Stimulated activated CD4-positive, alpha-beta T cell treated with anti-CD3 and anti-CD28 coated beads, Interleukin-4, amount 100 ng/mL, for 1 hour (primary cell): ENCODE results near the gene ADGRB2.

Source experiments
- DNase-seq: peaks from one replicate; pipeline ENCODE4 v3.0.0-alpha.2; 2020

ADGRB2 gene

DNA sequence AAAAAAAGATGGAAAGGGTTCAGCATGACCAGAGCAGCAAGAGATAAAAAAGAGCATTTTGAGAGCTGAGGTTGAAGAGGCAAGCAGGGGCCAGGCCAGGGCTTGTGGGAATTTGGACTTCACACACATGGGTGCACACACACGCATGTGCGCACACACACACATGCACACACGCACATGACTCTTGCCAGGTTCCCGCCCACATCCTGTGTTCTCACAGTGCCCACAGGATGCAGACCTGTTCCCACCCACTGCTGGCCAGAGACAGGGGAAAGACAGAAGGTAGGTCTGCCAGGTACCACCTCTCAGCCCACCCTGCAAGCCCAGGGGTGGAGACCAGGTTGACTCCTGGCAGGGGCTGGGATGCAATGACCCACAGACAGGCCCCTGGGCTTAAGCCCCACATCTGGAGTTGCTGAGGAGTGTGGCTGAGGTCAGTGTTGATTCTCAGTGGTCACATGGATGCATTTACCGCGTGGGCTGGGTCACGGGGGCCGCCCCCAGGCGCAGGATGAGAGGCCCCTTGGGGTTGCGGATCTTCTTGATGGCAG is 64.7 kb downstream of the ADGRB2 start:
- no peak for DNase-seq

DNA sequence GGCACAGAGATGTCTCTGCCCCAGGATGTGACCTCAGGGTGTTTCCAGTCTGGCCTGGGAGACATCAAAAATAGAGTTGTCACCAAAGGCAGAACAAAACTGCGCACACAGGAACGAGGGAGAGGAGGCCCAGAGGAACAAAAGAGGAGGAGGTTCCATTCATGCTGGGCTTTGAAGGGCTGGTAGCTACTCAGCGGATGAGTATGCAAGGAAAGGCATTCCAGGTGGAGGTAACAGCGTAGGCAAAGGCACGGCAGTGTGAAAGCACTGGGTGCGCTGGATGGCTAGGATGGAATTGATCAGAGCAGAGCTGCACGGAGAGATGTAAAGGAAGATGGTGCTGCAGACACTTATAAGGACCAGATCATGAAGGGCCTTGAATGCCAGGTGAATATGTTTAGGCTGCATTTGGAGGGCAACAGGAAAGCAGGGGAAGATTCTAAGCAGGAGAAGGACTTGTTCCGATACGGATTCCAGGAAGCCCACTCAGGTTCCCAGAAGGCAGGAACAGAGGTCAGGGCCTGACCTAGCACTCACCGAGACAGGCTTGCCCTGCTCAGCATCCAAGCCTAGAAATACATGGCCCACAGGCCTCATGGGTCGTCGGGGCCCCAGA is 66.7 kb downstream of the ADGRB2 start:
- DNase-seq: no peak

DNA sequence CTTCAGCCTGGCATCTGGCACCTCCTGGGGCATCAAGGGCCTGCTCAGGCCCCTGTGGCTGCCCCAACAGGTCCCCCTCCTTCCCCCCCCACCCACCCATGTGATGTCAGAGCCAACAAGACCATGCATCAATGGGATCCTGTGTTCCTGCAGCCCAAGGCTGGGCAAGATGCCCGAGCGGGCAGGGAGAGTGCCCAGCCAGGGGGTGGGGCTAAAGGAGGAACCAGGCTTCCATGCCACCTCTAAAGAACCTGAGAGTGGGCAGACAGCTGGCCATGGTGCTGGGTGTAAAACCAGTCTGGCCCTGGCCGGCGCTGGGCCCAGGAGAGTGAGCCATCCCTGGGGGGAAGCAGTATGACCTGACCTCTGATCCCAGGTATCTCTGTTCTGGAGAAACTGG is 67.9 kb downstream of the ADGRB2 start:
- no peak for DNase-seq

DNA sequence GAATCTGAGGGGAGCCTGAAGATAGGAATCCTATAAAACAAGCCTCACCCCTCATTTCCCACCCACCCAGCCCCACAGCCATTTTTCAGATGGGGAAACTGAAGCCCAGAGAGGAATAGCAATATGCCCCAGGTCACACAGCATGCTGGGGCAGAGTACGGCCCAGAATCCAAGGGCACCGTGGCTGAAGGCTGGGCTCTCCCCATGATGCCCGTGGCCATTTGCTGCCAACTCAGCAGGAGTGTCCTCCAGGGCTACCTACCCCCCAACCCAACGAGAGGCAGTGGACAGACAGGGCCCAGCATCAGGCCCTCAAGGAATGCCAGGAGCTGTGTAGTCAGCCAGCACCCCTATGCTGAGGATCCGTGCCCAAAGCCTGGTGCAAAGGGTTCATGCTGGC is 68.8 kb downstream of the ADGRB2 start:
- DNase-seq: no peak

DNA sequence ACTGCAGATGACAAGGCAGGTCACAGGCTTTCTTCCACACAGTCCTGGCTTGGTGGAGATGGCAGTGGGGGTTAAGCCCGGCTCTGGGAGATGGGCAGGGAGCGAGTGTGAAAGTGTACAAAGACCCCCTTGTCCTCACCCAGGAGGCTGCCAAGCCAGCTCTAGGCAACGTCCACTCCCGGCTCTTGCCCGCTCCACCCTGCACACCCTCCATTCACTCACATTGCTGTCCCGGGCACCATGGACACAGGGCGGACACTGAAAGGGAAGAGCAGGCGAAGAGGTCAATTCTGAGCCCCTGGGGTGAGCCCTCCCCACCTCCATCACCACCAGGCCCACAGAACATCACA is 69.2 kb downstream of the ADGRB2 start:
- DNase-seq: no peak

DNA sequence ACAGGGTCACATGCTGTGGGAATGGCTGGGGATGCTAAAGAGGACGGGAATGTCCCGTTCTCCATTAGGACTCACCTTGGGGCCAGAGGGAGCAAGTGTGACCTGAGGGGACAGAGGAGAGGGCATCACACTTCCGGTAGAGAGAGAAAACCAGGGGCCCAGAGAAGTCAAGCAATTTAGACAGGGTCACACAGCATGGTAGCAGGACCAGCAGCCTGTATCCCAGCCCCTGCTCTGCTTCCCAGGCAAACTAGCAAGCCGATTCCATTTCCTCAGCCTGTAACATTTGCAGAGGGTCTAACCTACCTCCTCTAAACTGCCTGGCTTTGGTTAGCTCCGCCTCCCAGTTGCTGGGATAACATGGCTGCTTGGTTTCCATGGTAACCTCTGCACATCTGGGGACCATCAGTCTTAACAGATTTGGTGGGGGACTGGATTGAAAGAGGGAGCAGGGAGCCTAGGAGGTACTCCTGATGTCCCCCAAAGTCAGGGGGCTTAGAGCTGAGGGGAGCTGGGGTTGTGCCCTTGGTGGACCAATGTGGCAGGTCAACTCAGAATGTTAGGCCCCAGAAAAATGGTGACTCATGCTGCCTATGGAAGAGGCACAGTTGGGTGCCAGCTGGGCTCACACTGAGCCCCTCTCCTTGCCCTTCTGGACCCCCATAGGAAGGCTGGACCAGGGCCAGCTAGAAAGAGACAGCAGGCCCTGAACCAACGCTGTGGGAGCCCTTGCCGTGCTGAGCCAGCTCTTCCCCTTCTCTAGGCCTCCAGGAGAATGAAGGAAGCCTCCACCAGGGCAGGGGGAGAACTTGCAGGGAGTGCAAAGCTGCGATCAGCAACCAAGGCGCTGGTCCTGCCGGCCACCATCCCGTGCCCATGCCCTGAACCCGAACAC is 69.8 kb downstream of the ADGRB2 start:
- DNase-seq: no peak

DNA sequence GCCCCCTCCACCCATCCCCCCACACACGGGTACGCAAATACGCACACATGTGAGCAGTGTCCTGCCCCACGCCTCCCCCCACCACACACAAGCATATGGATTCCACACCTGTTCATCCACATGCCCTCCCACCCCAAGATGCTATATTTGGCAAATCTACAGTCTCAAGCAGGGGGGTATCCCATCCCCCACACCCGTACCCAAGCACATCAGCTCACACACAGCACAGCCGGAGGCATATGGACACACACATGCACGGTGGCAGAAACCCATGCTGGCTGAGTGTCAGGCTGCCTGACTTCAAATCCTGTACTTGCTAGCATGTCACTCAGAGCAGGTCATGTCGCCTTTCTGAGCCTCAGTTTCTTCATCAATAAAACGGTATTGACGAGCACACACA is 70.9 kb downstream of the ADGRB2 start:
- no peak for DNase-seq

DNA sequence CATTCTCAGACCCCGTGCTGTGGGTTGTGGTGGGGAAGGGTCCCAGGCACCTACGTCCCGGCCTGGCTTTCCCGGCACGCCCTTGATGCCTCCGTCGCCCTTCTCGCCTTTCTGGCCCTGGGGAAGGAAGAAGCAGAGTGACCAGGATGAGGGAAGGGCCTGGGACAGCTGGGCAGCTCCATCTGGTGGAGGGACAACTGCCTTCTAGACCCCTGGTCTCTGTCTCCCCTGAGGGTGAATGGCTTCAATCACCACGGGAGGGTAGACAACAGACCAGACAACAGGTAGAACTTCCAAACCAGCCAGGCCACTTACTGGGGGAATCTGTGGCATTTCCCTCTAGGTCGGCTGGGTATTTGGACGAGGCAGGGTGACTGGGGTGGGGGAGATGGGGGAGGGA is 72.2 kb downstream of the ADGRB2 start:
- no peak for DNase-seq

DNA sequence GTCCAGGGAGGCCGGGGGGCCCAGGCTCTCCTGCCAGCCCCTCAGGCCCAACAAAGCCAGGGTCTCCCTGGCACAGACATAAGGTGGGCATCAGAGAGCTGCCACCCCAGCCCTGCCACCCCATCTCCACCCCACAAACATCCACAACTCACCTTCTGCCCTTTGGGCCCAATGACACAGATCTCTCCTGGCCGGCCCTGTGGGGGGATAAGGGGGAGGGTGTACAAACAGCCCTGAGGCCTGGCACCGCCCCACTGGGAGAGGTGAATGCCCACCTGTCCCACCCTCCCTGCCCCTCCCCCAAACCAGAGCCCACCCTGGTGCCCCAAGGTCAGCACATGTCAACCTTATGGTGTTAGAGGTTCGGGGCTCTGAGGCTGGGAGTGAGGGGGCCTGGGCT is 72.7 kb downstream of the ADGRB2 start:
- no peak for DNase-seq

DNA sequence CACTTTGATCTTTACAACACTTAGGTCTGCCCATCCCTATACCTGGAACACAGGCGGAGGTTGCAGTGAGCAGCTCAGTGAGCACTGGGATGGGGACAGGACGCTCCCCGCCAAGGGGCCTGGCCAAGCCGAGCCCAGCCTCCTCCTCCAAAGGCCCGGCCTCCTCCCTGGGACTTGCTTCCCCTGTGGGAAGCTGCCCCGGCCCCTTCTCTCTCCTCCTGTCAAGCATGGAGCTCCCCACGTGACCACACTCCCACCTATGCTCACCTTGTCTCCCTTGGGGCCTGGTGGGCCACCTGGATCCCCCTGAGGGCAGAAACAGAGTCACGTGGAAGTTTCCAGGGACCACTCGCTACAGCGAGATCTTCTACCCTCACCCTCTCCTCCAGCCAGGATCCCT is 73.2 kb downstream of the ADGRB2 start:
- DNase-seq: no peak

DNA sequence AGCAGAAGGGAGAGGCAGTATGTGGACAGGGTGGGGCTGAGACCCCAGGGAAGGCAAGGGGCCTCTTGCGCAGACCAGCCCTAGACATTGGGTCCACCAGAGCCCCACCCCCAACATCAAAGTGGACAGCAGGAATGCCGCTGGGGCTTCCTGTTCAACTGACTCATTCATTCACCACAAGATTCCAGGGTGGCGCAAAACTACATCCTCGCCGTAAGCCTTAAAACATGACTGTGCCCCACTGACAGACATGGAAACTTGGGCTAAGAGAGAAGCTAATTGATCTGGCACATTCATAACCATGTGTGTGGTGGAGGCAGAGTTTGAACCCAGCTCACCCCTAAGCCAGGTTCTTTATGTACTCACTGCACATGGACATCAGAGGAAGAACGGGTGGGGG is 74.3 kb downstream of the ADGRB2 start:
- no peak for DNase-seq

DNA sequence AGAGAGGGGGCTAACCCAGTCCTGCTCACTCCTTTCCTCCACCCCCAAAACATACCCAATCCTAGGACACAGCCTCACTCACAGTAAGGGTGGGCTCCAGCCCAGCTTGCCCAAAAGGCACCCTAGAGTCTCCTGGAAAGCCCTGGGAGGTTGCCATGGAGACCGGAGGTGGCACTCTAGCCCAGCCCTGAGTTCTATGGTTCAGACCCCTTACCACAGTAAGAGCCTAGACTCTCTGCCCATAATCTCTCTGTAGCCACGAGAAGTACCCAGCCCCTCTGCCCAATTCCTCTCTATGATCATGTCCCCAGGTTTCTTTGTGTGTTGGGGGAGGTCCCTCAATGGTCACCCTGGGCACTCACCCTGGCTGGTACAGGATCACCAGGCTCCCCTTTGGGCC is 74.8 kb downstream of the ADGRB2 start:
- DNase-seq: no peak

DNA sequence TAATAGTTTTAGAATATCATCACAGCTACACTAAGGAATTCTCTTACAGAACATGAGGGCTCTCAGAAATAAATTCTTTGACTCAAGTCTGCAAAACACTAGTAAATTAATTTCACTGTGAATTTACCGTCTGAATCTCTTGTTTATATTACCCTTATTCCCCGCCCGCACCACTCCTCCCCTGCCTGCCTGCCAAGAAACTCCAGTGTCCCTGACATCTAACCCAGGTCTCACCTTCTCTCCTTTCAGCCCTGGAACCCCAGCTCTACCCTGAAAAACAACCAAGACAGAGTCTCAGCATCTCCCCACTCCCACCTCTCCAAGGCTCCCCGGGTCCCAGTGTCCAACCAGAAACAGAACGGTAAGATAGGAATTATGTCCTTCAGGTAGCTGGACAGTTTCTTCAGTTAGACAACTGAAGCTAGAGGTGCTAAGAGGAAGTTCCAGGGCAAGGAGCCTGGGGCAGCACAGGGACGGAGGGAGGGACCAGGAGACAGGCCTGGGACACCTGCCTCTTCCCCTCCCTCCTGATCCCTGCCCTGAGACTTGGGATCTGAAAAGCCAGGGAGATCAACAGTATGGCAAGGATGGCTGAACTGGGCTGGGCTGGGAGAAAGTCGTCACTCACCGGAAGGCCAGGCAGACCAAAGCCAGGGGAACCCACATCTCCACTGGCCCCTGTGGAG is 75.8 kb downstream of the ADGRB2 start:
- no peak for DNase-seq

DNA sequence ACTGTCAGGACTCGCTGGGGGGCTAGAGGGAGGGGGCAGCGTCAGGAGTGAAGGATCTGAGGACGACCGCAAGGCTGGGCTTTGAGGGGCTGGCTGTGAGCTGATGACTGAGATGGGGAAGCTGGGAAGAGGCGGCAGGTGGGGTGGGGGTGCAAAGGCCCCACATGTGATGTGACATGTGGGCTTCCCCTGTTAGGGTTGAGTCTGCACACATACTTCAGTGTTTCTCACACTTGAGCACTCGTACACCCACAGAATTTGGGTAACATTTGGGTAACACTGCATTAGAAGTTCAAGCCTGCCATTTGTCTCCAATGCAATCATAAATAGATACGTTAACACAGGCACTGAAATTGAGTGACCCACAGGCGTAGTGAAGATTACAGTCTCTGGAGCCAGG is 76.5 kb downstream of the ADGRB2 start:
- no peak for DNase-seq

DNA sequence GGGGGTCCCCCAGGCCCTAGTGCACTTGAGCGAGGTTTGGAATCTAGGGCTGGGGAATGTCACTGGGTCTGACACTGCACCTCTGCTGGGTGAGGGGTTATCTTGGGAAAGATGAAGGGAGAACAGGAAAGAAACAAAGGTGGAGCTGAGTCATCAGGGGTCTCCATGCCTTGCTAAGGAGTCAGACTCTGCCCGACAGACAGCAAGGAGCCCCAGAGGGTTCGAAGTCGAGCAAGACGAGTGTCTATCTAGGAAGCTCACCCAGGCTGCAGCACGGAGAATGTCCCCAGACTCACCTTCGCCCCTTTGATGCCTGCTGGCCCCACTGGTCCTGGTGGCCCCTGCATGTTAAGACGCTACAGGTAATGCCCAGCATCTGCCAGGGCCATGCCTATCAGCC is 78.3 kb downstream of the ADGRB2 start:
- DNase-seq: no peak

DNA sequence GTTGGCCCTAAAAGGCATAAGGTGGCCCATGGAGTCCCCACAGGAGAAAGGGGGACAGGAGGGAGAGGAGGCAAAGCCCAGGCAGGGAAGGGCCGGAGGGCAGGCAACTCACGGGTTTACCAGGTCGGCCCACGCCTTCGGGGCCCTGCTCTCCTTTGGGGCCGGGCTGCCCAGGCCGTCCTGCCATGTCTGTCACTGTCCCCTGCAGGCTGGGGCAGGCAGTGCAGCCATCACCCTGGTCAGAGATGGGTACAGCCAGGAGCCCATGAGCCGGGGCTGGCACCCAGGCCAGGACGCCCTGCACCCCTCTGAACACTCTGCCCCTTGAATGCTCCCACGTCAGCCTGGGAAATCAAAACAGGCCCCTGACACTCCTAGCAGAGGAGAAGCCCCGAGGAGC is 80.1 kb downstream of the ADGRB2 start:
- DNase-seq: no peak

DNA sequence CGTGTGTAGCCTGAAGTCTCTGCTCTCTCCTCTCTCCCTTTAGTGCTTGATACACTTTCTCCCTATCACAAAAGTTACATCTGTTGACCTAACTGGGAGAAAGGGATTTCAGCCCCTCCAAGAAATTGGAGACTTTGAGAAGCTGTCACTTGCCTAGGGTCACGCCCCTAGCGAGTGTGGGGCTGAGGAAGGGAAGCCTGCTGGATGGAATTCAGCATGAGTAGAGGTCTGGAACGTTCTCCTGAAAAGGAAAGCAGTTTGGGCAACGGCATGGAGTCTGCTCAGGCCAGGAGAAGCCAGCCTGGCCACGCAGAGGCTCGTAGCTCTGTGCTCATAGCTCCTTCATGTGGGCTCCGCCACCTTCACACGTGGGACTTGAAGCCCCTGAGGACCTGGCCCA is 82.7 kb downstream of the ADGRB2 start:
- DNase-seq: no peak

DNA sequence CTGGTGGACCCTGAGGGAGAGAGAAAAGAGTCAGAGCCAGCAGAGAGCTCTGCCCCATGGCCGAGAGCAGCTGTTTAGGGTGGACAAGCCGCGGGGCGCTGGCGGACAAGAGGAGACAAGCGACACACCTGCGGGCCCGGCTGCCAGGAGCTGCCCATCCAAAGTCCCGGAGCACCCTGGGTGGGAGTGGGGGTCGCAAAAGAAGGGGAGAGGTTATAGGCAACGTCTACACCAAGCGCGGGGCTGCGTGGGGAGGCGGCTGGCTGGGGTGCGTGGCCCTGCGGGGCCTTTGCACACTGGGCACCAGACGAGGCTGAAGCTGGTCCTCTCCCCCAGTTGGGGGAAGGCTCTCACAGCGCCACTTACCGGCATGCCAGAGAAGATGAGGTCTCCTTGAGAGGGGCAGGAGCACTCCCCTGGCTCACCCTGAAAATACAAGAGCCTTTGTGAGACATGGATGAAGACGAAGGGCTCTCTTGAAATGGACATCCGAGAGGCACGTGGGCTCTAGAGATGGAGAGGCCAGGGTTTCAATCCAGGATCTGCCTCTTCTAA is 84.4 kb downstream of the ADGRB2 start:
- no peak for DNase-seq

DNA sequence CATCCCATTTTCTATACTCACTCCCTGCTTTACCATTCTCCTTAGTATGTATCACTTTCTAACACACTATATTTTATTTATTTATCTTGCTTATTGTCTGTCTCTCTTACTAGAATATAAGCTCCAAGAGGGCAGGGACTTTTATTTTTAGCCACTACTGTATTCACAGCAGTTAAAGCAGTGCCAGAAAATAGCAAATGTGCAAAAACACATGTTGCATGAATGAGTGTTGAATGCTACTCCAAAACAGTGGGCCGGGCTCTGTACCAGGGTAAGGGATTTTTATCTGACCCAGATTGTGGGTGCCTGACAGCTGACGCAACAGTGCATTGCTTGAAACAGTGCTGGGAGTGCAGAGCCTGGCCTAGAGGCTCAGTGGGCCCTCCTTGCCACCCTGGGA is 85.0 kb downstream of the ADGRB2 start:
- DNase-seq: no peak

DNA sequence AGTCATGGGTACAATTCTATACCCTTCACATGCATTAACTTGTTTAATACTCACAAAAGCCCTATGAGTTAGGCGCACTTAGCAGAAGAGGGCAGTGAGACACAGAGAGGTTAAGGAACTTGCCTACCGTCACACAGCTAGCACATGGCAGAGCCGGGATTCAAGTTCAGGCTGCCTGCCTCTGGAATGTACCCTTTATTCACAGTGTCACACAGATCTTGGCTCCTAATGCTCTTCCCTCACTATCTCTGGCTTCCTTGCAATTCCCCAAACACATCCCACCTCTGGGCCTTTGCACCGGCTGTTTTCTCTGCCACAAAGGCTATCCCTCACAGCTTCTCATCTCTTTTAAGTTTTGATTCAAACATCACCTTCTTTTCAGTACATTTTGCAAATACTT is 85.5 kb downstream of the ADGRB2 start:
- no peak for DNase-seq

DNA sequence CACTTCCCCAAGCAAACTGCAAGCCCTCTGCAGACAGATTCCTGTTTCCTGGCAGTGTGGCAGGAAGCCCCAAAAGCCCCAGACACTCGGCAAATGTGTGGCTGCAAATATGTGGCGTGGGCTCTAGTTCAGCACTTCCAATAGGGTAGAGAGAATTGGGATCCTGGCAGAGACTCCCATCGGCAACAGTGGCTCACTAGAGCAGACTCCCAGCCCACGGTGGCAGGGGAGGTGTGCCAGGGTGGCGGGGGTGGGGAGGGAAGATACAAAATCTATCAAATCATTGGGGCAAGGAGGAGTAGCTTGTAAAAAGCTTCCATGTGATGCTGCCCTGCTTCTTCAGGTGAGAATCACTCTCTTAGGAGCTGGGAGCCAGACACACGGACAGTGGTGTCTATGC is 86.2 kb downstream of the ADGRB2 start:
- no peak for DNase-seq

DNA sequence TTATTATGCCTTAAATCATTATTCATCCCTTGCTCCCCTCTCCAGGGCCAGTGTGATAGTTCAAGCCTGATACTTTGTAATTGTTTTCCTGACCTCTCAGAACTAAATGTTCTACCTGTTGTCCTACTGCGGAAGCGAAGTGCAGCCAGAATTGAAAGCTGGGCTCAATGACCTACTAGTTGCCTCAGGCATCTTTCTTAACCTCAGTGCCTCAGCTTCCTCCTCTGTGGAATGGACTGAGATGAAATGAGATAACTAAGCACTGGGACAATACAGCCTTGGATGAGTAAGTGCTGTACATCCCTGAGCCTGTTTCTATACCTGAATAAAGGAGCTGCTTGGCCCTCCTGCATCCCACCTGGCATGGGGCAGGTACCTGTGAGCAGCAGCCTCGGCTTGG is 86.7 kb downstream of the ADGRB2 start:
- no peak for DNase-seq
